HG02885 (cell line): Measurements from ENCODE around the gene CREB3L4.

Source experiments
- ATAC-seq: cut with Tn5 transposase; IDR thresholded peaks from one replicate; pipeline ENCODE4 v1.9.1; 2021; ENCODE audit warnings: mild to moderate bottlenecking; ENCODE audit not compliant: unreplicated experiment, poor library complexity

The CREB3L4 gene

DNA sequence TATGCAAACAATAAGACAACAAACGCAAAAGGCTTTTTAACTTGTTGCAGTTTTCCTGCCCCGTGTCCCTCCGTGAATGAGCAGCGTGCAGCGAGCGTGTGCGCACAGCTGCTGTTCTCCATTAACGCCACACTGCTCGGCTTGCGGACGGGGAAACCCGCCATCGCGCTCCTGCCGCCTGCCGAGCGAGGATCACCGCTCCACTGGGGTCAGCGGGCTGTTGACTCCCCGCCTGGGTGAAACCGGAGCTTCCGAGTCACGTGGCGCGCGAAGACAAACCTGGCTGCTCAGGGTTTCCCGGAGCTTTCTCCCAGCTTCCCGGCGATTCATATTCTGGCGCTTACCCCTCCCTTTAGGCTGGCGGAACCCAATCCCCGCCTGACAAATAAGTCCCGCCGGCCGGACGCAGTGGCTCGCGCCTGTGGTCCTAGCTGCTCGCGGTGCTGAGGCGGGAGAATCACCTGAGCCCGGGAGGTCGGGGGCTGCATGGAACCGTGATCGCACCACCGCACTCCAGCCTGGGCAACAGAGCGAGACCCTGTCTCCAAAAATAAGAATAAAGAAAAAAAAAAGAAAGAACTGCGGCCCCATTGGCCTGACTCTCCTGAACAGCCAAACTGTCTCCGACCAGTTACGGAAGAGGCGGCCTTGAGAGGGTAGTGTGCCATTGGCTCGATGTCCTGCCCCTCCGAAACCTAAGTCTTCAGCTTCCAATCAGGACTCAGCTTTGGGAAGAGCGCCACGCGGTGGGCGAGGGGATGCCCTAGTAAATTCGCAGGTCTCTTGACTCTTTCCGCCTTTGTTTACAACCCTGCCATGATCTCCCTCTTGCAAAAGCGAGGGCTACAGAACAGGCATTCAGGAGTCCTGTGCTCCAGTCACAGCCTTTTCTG is at the start of gene CREB3L4:
Gene CREB3L4 (plus strand): TSS at position 796 of the 893 bp plus-strand sequence. CDS start 624 bp downstream, outside the sequence.
- ATAC-seq = peak; percentile 75

- ATAC-seq = no peak
Measured at GRCh38 chr1:153919876-153920852, 47.5 kb upstream of the CREB3L4 start.

DNA sequence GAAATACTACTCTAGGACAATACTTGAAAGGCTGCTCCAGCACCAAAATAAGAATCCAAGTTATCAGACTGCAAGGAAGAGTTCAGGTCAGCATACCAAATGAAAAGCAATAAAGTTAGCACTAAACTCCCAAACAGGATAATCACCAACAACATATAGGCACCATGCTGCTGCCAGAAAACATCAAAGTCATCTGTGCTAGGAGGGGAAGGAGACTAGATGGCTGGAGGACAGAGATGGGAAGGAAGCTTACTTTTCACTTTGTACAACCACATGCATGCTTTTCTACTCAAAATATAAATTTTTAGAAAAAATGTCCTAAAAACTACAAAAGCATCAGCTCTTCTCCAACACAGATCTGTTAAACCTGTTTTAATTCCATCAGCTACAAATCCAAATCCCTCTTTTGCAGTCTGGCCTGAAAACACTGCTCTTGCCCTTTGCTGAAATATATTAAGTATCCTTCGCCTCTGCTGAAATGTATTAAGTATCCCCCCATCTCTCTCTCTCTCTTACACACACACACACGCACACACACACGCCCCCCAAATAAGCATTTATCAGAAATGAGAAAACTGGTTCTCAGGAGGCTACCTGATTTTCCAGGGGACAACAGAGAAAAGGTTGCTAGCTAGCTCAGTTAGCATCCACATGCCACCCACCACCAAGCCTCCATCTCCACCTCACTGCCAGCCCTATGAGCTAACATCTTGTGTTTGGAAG is 46.5 kb upstream of the CREB3L4 start:
- ATAC-seq = no peak

GRCh38 chr1:153921803-153922075 is 46.0 kb upstream of the CREB3L4 start:
- ATAC-seq = no peak

- ATAC-seq = peak; percentile 22
Measured at GRCh38 chr1:153922076-153922971, 45.4 kb upstream of the CREB3L4 start.

DNA sequence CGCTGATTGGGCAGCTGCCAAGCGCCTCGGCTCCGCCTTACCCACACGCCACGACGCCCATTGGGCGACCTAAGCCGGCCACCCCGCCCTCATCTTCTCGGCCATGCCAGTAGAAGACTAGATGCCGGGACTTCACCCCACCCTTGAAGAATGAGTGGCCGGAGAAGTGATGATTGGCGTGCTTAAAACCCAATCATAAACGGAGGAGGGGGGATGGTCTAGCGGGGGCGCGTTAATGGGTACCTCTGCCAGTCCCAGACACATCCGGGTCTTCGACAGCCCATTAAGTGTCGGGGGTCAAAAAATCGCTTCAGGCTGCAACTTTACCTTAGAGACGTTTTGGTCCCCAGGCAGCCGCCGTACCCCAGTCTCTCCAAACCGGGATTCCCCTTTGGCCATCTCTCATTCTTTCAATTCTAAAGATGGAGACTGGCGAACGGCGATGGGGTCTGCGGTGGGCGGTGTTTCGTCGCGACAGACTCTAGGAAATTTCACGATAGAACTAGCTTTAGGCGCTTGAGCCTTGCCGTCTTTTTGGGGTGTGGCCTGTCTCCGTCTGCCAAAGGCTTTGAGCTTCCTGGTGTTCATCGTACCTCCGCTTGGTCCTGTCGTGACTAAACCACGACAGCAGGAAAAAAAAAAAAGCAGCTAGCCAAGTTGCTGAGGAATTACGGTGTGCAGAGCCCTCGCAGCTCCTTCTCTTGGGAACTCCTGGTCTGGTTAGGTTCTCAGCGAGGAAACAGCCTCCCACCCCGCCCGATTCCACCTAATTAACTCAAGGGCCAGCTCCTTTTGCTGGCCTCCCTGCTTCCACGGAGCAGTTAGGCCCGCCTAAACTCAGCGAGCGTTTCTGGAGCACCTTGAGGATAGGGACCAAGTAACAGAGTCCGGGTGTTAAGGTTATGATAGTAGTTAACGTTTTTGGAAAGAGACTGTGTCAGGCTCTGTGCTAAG is 44.5 kb upstream of the CREB3L4 start, which contains the start of gene GATAD2B:
Gene GATAD2B (minus strand): TSS at position 1 of the 954 bp plus-strand sequence. CDS start 94,625 bp downstream, outside the sequence.
- ATAC-seq = peak; percentile 95

DNA sequence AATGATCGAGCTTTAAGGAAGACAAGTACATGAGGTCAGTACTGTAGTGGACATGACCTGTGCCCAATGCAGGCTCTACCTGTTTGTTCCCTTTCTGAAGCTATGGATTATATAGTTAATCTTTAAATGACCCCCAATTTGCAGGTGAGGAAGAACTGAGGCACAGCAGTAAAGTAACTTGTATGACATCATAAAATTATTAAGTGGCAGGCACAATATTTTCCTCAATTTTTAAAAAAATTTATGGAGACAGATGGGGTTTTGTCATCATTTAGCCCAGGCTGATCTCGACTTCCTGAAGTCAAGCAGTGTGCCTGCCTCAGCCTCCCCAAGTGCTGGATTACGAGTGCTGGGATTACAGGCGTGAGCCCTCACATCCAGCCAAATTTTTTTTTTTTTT is 41.3 kb upstream of the CREB3L4 start:
- ATAC-seq = no peak

- no peak for ATAC-seq
Measured at GRCh38 chr1:153928245-153928644, 39.5 kb upstream of the CREB3L4 start.

DNA sequence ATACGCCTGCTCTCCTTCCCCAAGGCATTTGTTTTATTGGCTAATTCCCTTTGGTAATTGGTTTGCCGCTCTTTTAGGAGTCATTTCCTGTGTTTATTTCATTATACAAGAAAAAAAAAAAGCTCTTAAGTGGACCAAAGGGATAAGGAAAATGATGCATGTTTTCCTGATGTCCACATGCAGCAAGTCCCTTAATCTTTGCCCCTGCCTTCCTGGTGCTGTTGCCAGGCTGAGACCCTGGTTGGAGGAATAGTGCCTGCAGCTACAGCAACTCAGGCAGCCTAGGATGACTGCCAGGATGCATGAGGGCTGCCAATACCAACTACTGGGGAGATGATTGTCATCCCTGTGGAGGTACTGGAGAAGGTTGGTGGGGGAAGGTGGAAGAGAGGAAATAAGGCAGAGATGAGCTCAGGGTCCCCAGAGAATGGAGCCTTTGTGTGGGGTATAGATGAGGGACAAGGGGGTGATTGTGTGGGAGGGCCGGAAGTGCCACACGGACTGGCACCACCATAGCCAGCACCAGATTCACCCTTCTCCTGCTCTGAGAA is 38.8 kb upstream of the CREB3L4 start:
- ATAC-seq = no peak

- no peak for ATAC-seq
Measured at GRCh38 chr1:153929426-153929825, 38.3 kb upstream of the CREB3L4 start.

GRCh38 chr1:153929981-153930948 is 37.4 kb upstream of the CREB3L4 start:
- ATAC-seq = no peak

- ATAC-seq = no peak
Measured at GRCh38 chr1:153932156-153933131, 35.3 kb upstream of the CREB3L4 start.

DNA sequence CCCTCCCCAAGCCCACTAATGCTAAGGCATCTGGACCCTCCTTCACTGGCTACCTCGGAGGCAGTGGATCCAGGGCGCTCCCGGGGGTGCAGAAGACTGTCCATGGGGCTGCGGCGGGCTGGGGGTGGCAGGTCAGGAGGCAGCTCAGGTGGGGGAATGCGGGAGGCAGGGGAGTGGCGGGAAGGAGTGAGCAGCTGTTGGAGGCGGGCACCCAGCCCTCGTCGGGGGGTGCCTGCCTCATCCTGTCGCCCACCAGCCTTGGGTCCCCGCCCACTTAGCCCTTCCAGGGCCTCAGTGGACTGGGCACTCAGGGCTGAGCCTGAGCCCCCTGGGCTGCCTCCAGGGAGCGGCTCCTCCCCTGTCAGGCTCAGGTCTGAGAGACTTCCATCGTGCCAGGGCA is 34.3 kb upstream of the CREB3L4 start:
- ATAC-seq = no peak

DNA sequence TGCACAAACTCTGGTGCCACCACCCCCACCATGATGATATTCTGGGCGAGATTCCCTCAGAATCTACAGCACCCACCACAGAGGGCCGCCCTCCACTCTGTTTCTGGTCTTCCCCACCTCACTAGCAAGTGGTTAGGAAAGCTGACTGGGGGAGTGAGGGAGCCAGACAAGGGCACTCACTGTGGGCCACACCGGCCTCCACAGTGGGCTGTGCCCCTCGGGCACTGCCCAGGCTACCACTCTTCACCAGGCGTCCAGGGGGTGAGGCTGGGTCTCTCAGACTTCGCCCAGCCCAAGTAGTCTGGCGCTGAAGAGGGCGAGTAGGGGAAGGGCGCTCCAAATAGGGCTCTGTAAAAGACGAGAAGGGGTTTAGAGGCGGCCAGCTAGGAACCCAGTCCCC is 33.7 kb upstream of the CREB3L4 start:
- no peak for ATAC-seq

GRCh38 chr1:153934746-153935145 is 33.0 kb upstream of the CREB3L4 start:
- ATAC-seq = no peak
